C4-2B (cell line): ENCODE measurements around the gene ALG10.
"Not testable (repeated sequence)": the region's sequence is repeated elsewhere in the genome, so short reads cannot be mapped to it uniquely, and the experiment has no call there.

Source experiments
- ZFX ChIP-seq: fragments of 450-650 bp; IDR thresholded peaks from 2 replicates; pipeline ENCODE4 v1.6.1; 2017
- TF ChIP-seq, protein P1 (sequence below): fragments of 450-650 bp; conservative IDR thresholded peaks from 2 replicates; pipeline ENCODE4 v1.5.1; 2017; ENCODE audit warnings: mild to moderate bottlenecking

DNA sequence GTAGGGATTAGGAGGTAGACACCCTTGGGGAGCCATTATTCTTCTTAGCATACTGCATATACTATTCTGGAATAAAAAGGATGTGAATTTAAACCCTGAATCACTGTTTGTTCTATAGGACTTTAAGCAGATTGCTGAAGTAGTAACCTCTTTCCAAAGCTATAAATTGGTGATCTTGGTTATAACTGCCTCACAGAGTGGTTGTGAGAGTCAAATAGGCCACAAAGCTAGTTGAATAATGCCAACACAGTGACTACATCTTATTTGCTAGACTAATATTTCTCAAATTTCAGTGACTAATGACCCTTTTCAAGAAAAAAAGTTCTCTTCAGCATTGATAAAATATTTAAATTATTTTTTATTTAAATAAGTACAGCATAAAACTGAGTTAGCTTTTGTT, 13.5 kb upstream of the ALG10 start:
- TF ChIP-seq, protein P1, sequence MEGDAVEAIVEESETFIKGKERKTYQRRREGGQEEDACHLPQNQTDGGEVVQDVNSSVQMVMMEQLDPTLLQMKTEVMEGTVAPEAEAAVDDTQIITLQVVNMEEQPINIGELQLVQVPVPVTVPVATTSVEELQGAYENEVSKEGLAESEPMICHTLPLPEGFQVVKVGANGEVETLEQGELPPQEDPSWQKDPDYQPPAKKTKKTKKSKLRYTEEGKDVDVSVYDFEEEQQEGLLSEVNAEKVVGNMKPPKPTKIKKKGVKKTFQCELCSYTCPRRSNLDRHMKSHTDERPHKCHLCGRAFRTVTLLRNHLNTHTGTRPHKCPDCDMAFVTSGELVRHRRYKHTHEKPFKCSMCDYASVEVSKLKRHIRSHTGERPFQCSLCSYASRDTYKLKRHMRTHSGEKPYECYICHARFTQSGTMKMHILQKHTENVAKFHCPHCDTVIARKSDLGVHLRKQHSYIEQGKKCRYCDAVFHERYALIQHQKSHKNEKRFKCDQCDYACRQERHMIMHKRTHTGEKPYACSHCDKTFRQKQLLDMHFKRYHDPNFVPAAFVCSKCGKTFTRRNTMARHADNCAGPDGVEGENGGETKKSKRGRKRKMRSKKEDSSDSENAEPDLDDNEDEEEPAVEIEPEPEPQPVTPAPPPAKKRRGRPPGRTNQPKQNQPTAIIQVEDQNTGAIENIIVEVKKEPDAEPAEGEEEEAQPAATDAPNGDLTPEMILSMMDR: not testable (repeated sequence)
- TF ChIP-seq ZFX: not testable (repeated sequence)
